ENCODE results near the gene PRIMA1. TPM values are rescaled to one million over a fixed set of nuclear protein-coding genes. Genes with fewer than 3 reads are reported as not detected.

Gene PRIMA1
- total RNA-seq, 1 donor from 2014 or later = 0.08 TPM

DNA sequence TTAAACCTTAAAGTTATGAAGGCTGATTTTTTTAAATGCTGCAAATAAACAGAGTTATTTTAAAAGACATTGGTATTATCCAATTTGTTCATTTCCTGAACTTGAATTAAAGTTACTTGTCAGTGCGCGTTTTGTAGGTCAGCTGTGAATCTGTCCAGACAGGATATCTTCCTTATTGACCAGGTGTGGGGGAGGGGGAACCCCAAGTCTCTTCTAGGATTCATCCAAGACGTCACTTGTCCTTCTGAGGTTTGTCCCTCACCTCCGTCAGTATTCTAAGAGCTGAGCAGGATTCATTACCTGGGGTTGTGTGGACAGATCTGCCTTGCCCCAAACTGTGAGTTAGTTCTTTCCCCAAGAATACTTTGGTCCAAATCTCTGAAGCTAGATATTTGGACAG, 8.8 kb upstream of the PRIMA1 start:
- no peaks in the 10 kb centered on the region for H3K4me1 Mint-ChIP-seq (ENCODE audit: unreplicated experiment)
- no peaks in the 10 kb centered on the region for H3K9me3 Mint-ChIP-seq (ENCODE audit: unreplicated experiment)
- H3K27me3 Mint-ChIP-seq (ENCODE audit: unreplicated experiment) = peaks cover 5% of the 10 kb centered on the region
- no peak overlapping the region for H3K4me3 Mint-ChIP-seq (ENCODE audit: unreplicated experiment)
- TF ChIP-seq, protein P1, sequence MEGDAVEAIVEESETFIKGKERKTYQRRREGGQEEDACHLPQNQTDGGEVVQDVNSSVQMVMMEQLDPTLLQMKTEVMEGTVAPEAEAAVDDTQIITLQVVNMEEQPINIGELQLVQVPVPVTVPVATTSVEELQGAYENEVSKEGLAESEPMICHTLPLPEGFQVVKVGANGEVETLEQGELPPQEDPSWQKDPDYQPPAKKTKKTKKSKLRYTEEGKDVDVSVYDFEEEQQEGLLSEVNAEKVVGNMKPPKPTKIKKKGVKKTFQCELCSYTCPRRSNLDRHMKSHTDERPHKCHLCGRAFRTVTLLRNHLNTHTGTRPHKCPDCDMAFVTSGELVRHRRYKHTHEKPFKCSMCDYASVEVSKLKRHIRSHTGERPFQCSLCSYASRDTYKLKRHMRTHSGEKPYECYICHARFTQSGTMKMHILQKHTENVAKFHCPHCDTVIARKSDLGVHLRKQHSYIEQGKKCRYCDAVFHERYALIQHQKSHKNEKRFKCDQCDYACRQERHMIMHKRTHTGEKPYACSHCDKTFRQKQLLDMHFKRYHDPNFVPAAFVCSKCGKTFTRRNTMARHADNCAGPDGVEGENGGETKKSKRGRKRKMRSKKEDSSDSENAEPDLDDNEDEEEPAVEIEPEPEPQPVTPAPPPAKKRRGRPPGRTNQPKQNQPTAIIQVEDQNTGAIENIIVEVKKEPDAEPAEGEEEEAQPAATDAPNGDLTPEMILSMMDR (IDR thresholded peaks at IDR 0.05; ENCODE audit: unreplicated experiment) = no peak
- DNase-seq (ENCODE audit: low spot score) = no peak
- H3K36me3 Mint-ChIP-seq (ENCODE audit: low read depth, unreplicated experiment) = no peaks in the 10 kb centered on the region
- no peak overlapping the region for H3K27ac Mint-ChIP-seq (ENCODE audit: unreplicated experiment)

DNA sequence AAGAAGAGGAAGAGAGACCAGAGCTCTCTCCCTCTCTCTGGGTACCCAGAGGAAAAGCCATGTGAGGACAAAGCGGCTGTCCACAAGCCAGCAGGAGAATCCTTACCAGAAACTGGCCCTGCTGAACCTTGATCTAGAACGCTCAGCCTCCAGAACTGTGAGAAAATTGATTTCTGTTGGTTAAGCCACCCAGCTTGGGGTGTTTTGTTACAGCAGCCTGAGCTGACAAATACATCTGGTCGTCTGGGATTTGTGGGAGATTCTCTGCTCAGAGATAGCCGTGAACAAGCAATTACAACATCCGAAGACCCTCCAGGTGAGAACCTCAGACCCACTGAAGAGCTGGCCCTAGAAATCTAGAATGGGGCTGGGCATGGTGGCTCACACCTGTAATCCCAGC, 6.5 kb upstream of the PRIMA1 start:
- Mint-ChIP-seq H3K4me3 (ENCODE audit: unreplicated experiment) (no peak overlapping the region), H3K9me3 (ENCODE audit: unreplicated experiment) (no peaks in the 10 kb centered on the region), H3K27me3 (ENCODE audit: unreplicated experiment) (peaks cover 1% of the 10 kb centered on the region), H3K27ac (ENCODE audit: unreplicated experiment) (no peak overlapping the region), H3K4me1 (ENCODE audit: unreplicated experiment) (peaks cover 3% of the 10 kb centered on the region), H3K36me3 (ENCODE audit: low read depth, unreplicated experiment) (no peaks in the 10 kb centered on the region)
- TF ChIP-seq, protein P1 (IDR thresholded peaks at IDR 0.05; ENCODE audit: unreplicated experiment) = no peak
- no peak for DNase-seq (ENCODE audit: low spot score)

DNA sequence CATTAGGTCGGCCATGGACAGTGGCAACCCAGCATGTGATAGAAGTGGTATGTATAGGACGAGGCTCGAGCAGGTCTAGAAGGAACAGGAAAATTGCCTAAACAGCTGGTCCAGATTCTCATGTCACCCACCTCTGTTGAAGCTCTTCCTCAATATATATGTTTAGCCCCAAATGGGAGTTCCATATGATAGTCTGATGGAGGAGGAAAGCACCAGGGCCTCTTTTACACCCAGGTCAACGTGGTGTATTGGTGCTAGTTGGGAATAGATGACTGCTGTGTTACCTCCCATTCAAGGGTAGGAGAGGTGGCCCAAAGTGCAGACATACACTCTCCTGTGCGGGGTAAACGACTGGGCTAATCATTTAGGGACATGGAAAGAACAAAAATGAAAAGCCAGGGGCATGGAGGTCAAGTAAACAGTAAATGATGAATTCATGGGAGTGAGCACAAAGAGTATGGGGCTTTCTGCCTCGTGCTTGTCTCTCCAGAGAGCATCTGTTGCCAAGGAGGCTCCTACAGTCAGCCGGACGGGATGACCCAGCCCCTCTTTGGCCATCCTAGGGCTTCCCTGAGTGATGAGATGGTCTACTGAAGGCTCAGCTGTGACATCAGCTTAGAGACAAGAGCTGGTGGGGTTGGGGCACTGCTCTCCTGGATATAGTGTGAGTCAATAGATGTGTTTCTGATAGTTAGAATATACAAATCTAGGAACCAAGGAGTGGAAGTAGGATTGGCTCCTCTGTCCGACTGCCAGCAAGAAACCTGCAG, 5.5 kb upstream of the PRIMA1 start:
- H3K9me3 Mint-ChIP-seq (ENCODE audit: unreplicated experiment) = no peaks in the 10 kb centered on the region
- peaks cover 6% of the 10 kb centered on the region for H3K27me3 Mint-ChIP-seq (ENCODE audit: unreplicated experiment)
- TF ChIP-seq, protein P1 (IDR thresholded peaks at IDR 0.05; ENCODE audit: unreplicated experiment) = no peak
- no peaks in the 10 kb centered on the region for H3K36me3 Mint-ChIP-seq (ENCODE audit: low read depth, unreplicated experiment)
- H3K4me3 Mint-ChIP-seq (ENCODE audit: unreplicated experiment) = no peak overlapping the region
- peaks cover 3% of the 10 kb centered on the region for H3K4me1 Mint-ChIP-seq (ENCODE audit: unreplicated experiment)
- DNase-seq (ENCODE audit: low spot score) = no peak
- H3K27ac Mint-ChIP-seq (ENCODE audit: unreplicated experiment) = no peak overlapping the region

DNA sequence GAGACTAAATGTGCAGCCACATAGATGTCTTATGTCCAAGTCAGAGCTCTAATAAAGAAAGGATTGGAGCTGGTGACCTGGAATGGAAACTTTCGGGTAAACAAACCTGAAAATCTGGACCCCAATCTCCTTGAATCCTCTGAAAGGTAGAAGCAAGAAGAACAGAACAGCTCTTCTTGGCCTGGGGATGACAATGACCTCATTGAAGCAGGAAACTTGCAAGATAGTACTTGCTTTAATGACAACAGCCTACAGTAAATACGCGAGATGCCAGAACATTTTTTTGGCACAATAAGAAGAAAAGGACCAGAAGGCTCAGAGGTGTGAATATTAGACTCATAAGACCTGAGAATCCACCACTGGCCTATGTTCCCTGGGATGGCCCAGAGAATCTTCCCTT, 4.1 kb upstream of the PRIMA1 start:
- TF ChIP-seq, protein P1 (IDR thresholded peaks at IDR 0.05; ENCODE audit: unreplicated experiment) = no peak
- H3K27me3 Mint-ChIP-seq (ENCODE audit: unreplicated experiment) = peaks cover 13% of the 10 kb centered on the region

GRCh38 chr14:93790966-93791365, 2.7 kb upstream of the PRIMA1 start:
- no peak for DNase-seq (ENCODE audit: low spot score)
- TF ChIP-seq, protein P1 (IDR thresholded peaks at IDR 0.05; ENCODE audit: unreplicated experiment) = no peak
- Mint-ChIP-seq H3K9me3 (ENCODE audit: unreplicated experiment) (no peaks in the 10 kb centered on the region), H3K27me3 (ENCODE audit: unreplicated experiment) (peaks cover 16% of the 10 kb centered on the region), H3K4me1 (ENCODE audit: unreplicated experiment) (peaks cover 9% of the 10 kb centered on the region), H3K36me3 (ENCODE audit: low read depth, unreplicated experiment) (peaks cover 4% of the 10 kb centered on the region), H3K27ac (ENCODE audit: unreplicated experiment) (no peak overlapping the region), H3K4me3 (ENCODE audit: unreplicated experiment) (no peak overlapping the region)

More for the DNA sequence above, 4.1 kb upstream of the PRIMA1 start:
- DNase-seq (ENCODE audit: low spot score) = no peak
- no peak overlapping the region for H3K27ac Mint-ChIP-seq (ENCODE audit: unreplicated experiment)
- H3K4me1 Mint-ChIP-seq (ENCODE audit: unreplicated experiment) = peaks cover 9% of the 10 kb centered on the region
- peaks cover 4% of the 10 kb centered on the region for H3K36me3 Mint-ChIP-seq (ENCODE audit: low read depth, unreplicated experiment)
- H3K9me3 Mint-ChIP-seq (ENCODE audit: unreplicated experiment) = no peaks in the 10 kb centered on the region
- no peak overlapping the region for H3K4me3 Mint-ChIP-seq (ENCODE audit: unreplicated experiment)
